Kidney (tissue), 14 donors: ENCODE results near the gene INPP4A. TPM values are rescaled to one million over a fixed set of nuclear protein-coding genes. Genes with fewer than 3 reads are reported as not detected.

Source experiments
- DNase-seq, 5 donors: peaks; one replicate each; pipeline ENCODE4 v3.0.0-alpha.2; 2013 to 2020
- FAIRE-seq: peaks from 2 replicates; lab custom pipeline; 2012; peaks lifted over from hg19 to GRCh38; lab: Jason Lieb, UNC
- H3K27ac ChIP-seq, 2 donors: one replicate each; pipeline ENCODE4 v1.7.0; 2013; ENCODE audit warnings: low read depth in 2 of 2, low read length in 2 of 2, inconsistent platforms in 1 of 2
- H3K27me3 ChIP-seq: one replicate; pipeline ENCODE4 v1.7.1; 2013; ENCODE audit warnings: low read length, inconsistent platforms; ENCODE audit not compliant: control insufficient read depth, insufficient read depth
- H3K36me3 ChIP-seq, 3 donors: one replicate each; pipeline versions ENCODE4 v1.7.0 to v1.7.1; 2013; ENCODE audit warnings: low read length in 3 of 3, control low read depth in 1 of 3, inconsistent platforms in 1 of 3; ENCODE audit not compliant: insufficient read depth in 3 of 3, control insufficient read depth in 2 of 3
- H3K4me1 ChIP-seq, 3 donors: one replicate each; pipeline versions ENCODE4 v1.7.0 to v1.7.1; 2013; ENCODE audit warnings: low read length in 3 of 3, inconsistent platforms in 1 of 3, low read depth in 1 of 3; ENCODE audit not compliant: control insufficient read depth in 2 of 3, insufficient read depth in 2 of 3
- H3K4me3 ChIP-seq, 3 donors: one replicate each; pipeline versions ENCODE4 v1.7.0 to v1.8.1; 2013; ENCODE audit warnings: low read length in 3 of 3, control low read depth in 1 of 3, inconsistent platforms in 1 of 3
- H3K9ac ChIP-seq, 3 donors: one replicate each; pipeline versions ENCODE4 v1.7.0 to v1.7.1; 2013; ENCODE audit warnings: low read length in 3 of 3, control low read depth in 1 of 3, inconsistent platforms in 1 of 3
- H3K9me3 ChIP-seq, 3 donors: one replicate each; pipeline versions ENCODE4 v1.7.0 to v1.7.1; 2013; ENCODE audit warnings: low read length in 3 of 3, control low read depth in 1 of 3, inconsistent platforms in 1 of 3; ENCODE audit not compliant: control insufficient read depth in 2 of 3, insufficient read depth in 1 of 3
- CTCF ChIP-seq: IDR thresholded peaks from 3 replicates; pipeline ENCODE4 v1.5.1; 2012; ENCODE audit warnings: mild to moderate bottlenecking, moderate library complexity, borderline replicate concordance; ENCODE audit not compliant: insufficient read depth; ENCODE audit errors: extremely low read depth
- intact Hi-C: fragments of 100-400 bp; cut with DNase I; formaldehyde crosslinking; loops from one replicate; pipeline ENCODE4 v1.11.1; 2022
- polyA plus RNA-seq: library from polyadenylated mRNA; stranded (reverse); fragments of 350-450 nt; fragmentation: Illumina TruSeq; extraction: RNeasy Lipid Tissue Mini Kit (QIAGEN cat#74804); gene quantifications from one replicate; pipeline ENCODE4 v1.2.3, GENCODE V29; 2014; ENCODE audit warnings: low read depth, low replicate concordance; ENCODE audit not compliant: insufficient read depth
- total RNA-seq: library from RNA; stranded (reverse); fragmentation: NEBNext Ultra II Directional; extraction: Animal tissue kit (Norgen Biotek cat#: 25700); gene quantifications from one replicate; pipeline ENCODE4 v1.2.1, GENCODE V29; 2021
- donor health status: control.
- donor health status: control.
- donor health status: control.
- donor health status: control.
- donor health status: control.
- donor health status: DM: yes; HTN: yes; CAD: no.
- donor health status: Normal renal cell carcinoma (clear cell type).

The INPP4A gene
- total and polyA plus RNA-seq, 2 donors from 2014 or later = 4.1 to 27.9 TPM

- Histone ChIP-seq H3K4me1 (peaks cover 0 to 13% (median 9%) of the 10 kb centered on the region in 3 donors), H3K9ac (no peak overlapping the region), H3K9me3 (no peaks in the 10 kb centered on the region), H3K27me3 (no peaks in the 10 kb centered on the region), H3K36me3 (no peaks in the 10 kb centered on the region), H3K27ac (no peak overlapping the region), H3K4me3 (no peak overlapping the region)
- no peak for FAIRE-seq
- no peak for TF ChIP-seq CTCF
- no peak for DNase-seq
- intact Hi-C loops = no loop called here
Measured at GRCh38 chr2:98463551-98463971, 18.9 kb downstream of the INPP4A start.

- peaks cover 0 to 13% (median 9%) of the 10 kb centered on the region in 3 donors for H3K4me1 ChIP-seq
- H3K4me3 ChIP-seq = no peak overlapping the region
- no peak overlapping the region for H3K27ac ChIP-seq
- H3K9me3 ChIP-seq = no peaks in the 10 kb centered on the region
- no peak overlapping the region for H3K9ac ChIP-seq
- intact Hi-C loops = no loop called here
- H3K36me3 ChIP-seq = no peaks in the 10 kb centered on the region
- TF ChIP-seq CTCF = no peak
- DNase-seq = no peak
- no peaks in the 10 kb centered on the region for H3K27me3 ChIP-seq
- FAIRE-seq = no peak
Measured at GRCh38 chr2:98463988-98464771, 19.5 kb downstream of the INPP4A start.

- Histone ChIP-seq H3K9me3 (no peaks in the 10 kb centered on the region), H3K9ac (no peak overlapping the region), H3K27ac (peak overlapping the region in 1 of 2 donors; percentile 2), H3K27me3 (no peaks in the 10 kb centered on the region), H3K4me3 (no peak overlapping the region), H3K4me1 (peaks cover 0 to 13% (median 9%) of the 10 kb centered on the region in 3 donors), H3K36me3 (no peaks in the 10 kb centered on the region)
- no peak for DNase-seq
- intact Hi-C loops = no loop called here
- no peak for TF ChIP-seq CTCF
- FAIRE-seq = no peak
Measured at GRCh38 chr2:98464772-98465310, 20.2 kb downstream of the INPP4A start.
